ENCODE data around the gene CYP26A1. TPM values are rescaled to one million over a fixed set of nuclear protein-coding genes. Genes with fewer than 3 reads are reported as not detected.

The CYP26A1 gene
- total RNA-seq, 2 experiments from 2014 or later: not detected

GRCh38 chr10:93075369-93076221 is 1.9 kb downstream of the CYP26A1 start:
- peaks cover 72% of the 10 kb centered on the region for H3K27me3 Mint-ChIP-seq (ENCODE audit: low read depth)
- peaks cover 32% of the 10 kb centered on the region for H3K4me1 Mint-ChIP-seq (ENCODE audit: low read depth)
- no peaks in the 10 kb centered on the region for H3K36me3 Mint-ChIP-seq (ENCODE audit: low read depth)
- H3K27ac Mint-ChIP-seq: no peak overlapping the region
- ATAC-seq (no peak), DNase-seq (no peak)
- CTCF ChIA-PET: interaction anchor here (0.6 to 1.9 kb wide), 5 partner anchors 11 to 452 kb away, joined by 3 to 6 read pairs (median 3); no protein-coding TSS in a partner anchor
- POLR2A ChIA-PET: no interaction called here
- H3K9me3 Mint-ChIP-seq (ENCODE audit: insufficient read depth): no peaks in the 10 kb centered on the region
- no peak overlapping the region for H3K4me3 Mint-ChIP-seq

- no peak overlapping the region for H3K27ac Mint-ChIP-seq
Observed at GRCh38 chr10:93076871-93077270, 3.2 kb downstream of the CYP26A1 start.

GRCh38 chr10:93077860-93078337 is 4.2 kb downstream of the CYP26A1 start:
- H3K27ac Mint-ChIP-seq: no peak overlapping the region
- DNase-seq (no peak), ATAC-seq (no peak)
- H3K4me3 Mint-ChIP-seq: no peak overlapping the region
- H3K36me3 Mint-ChIP-seq (ENCODE audit: low read depth): no peaks in the 10 kb centered on the region
- POLR2A ChIA-PET: no interaction called here
- H3K4me1 Mint-ChIP-seq (ENCODE audit: low read depth): peaks cover 18% of the 10 kb centered on the region
- no peaks in the 10 kb centered on the region for H3K9me3 Mint-ChIP-seq (ENCODE audit: insufficient read depth)
- CTCF ChIA-PET: interaction anchor here (1.2 kb wide), 2 partner anchors 11 to 275 kb away, joined by 3 to 6 read pairs; no protein-coding TSS in a partner anchor
- H3K27me3 Mint-ChIP-seq (ENCODE audit: low read depth): peaks cover 56% of the 10 kb centered on the region

More at GRCh38 chr10:93076871-93077270, 3.2 kb downstream of the CYP26A1 start:
- H3K27me3 Mint-ChIP-seq (ENCODE audit: low read depth): peaks cover 66% of the 10 kb centered on the region
- ChIA-PET POLR2A (no interaction called here), CTCF (interaction anchor here (0.6 to 1.2 kb wide), 4 partner anchors 10 to 281 kb away, joined by 3 to 6 read pairs (median 3); no protein-coding TSS in a partner anchor)
- H3K4me1 Mint-ChIP-seq (ENCODE audit: low read depth): peaks cover 25% of the 10 kb centered on the region
- DNase-seq (no peak), ATAC-seq (no peak)
- no peaks in the 10 kb centered on the region for H3K9me3 Mint-ChIP-seq (ENCODE audit: insufficient read depth)
- H3K4me3 Mint-ChIP-seq: no peak overlapping the region
- H3K36me3 Mint-ChIP-seq (ENCODE audit: low read depth): no peaks in the 10 kb centered on the region

GRCh38 chr10:93079663-93080349 is 6.1 kb downstream of the CYP26A1 start:
- no peak for ATAC-seq
- Mint-ChIP-seq H3K27ac (no peak overlapping the region), H3K4me3 (no peak overlapping the region), H3K27me3 (ENCODE audit: low read depth) (peaks cover 44% of the 10 kb centered on the region), H3K4me1 (ENCODE audit: low read depth) (peaks cover 11% of the 10 kb centered on the region), H3K36me3 (ENCODE audit: low read depth) (no peaks in the 10 kb centered on the region), H3K9me3 (ENCODE audit: insufficient read depth) (no peaks in the 10 kb centered on the region)
- POLR2A ChIA-PET: no interaction called here
- CTCF ChIA-PET: interaction anchor here (0.7 to 2.4 kb wide), 9 partner anchors 9 to 276 kb away, joined by 3 to 12 read pairs (median 4); no protein-coding TSS in a partner anchor
- DNase-seq: no peak

- DNase-seq: peak; percentile 65
- POLR2A ChIA-PET: no interaction called here
- CTCF ChIA-PET: interaction anchor here (0.7 to 2.4 kb wide), 10 partner anchors 8 to 402 kb away, joined by 3 to 12 read pairs (median 4); partner anchors contain the start of gene MYOF
Observed at GRCh38 chr10:93080350-93081046, 6.8 kb downstream of the CYP26A1 start.

GRCh38 chr10:93081318-93081717 is 7.6 kb downstream of the CYP26A1 start:
- H3K27me3 Mint-ChIP-seq (ENCODE audit: low read depth): peaks cover 36% of the 10 kb centered on the region
- no peak overlapping the region for H3K4me3 Mint-ChIP-seq
- no peaks in the 10 kb centered on the region for H3K36me3 Mint-ChIP-seq (ENCODE audit: low read depth)
- peaks cover 2% of the 10 kb centered on the region for H3K4me1 Mint-ChIP-seq (ENCODE audit: low read depth)
- H3K27ac Mint-ChIP-seq: no peak overlapping the region
- POLR2A ChIA-PET: no interaction called here
- no peaks in the 10 kb centered on the region for H3K9me3 Mint-ChIP-seq (ENCODE audit: insufficient read depth)
- ATAC-seq (no peak), DNase-seq (no peak)
- CTCF ChIA-PET: interaction anchor here (1.6 to 2.0 kb wide), 2 partner anchors 271 to 401 kb away, joined by 3 to 8 read pairs; partner anchors contain the start of gene MYOF

More at GRCh38 chr10:93080350-93081046, 6.8 kb downstream of the CYP26A1 start:
- no peak overlapping the region for H3K4me3 Mint-ChIP-seq
- H3K4me1 Mint-ChIP-seq (ENCODE audit: low read depth): peaks cover 7% of the 10 kb centered on the region
- no peak overlapping the region for H3K27ac Mint-ChIP-seq
- H3K36me3 Mint-ChIP-seq (ENCODE audit: low read depth): no peaks in the 10 kb centered on the region
- H3K27me3 Mint-ChIP-seq (ENCODE audit: low read depth): peaks cover 39% of the 10 kb centered on the region
- H3K9me3 Mint-ChIP-seq (ENCODE audit: insufficient read depth): no peaks in the 10 kb centered on the region
- peak; percentile 63 for ATAC-seq

- no peak overlapping the region for H3K27ac Mint-ChIP-seq
- H3K27me3 Mint-ChIP-seq (ENCODE audit: low read depth): peaks cover 31% of the 10 kb centered on the region
- no peaks in the 10 kb centered on the region for H3K9me3 Mint-ChIP-seq (ENCODE audit: insufficient read depth)
- CTCF ChIA-PET: interaction anchor here (1.6 kb wide), 1 partner anchor 400 kb away, joined by 3 read pairs; the partner anchor contains the start of gene MYOF
- no peaks in the 10 kb centered on the region for H3K36me3 Mint-ChIP-seq (ENCODE audit: low read depth)
- POLR2A ChIA-PET: no interaction called here
- H3K4me3 Mint-ChIP-seq: no peak overlapping the region
- ATAC-seq (no peak), DNase-seq (no peak)
- H3K4me1 Mint-ChIP-seq (ENCODE audit: low read depth): peaks cover 2% of the 10 kb centered on the region
Observed at GRCh38 chr10:93081834-93082233, 8.1 kb downstream of the CYP26A1 start.

GRCh38 chr10:93083743-93084539 is 10.2 kb downstream of the CYP26A1 start:
- ChIA-PET CTCF (no interaction called here), POLR2A (no interaction called here)
- H3K4me3 Mint-ChIP-seq: no peak overlapping the region
- DNase-seq (no peak), ATAC-seq (no peak)
- peaks cover 2% of the 10 kb centered on the region for H3K4me1 Mint-ChIP-seq (ENCODE audit: low read depth)
- H3K36me3 Mint-ChIP-seq (ENCODE audit: low read depth): no peaks in the 10 kb centered on the region
- H3K9me3 Mint-ChIP-seq (ENCODE audit: insufficient read depth): no peaks in the 10 kb centered on the region
- H3K27me3 Mint-ChIP-seq (ENCODE audit: low read depth): peaks cover 31% of the 10 kb centered on the region
- H3K27ac Mint-ChIP-seq: no peak overlapping the region

GRCh38 chr10:93085272-93085859 is 11.7 kb downstream of the CYP26A1 start:
- POLR2A ChIA-PET: no interaction called here
- no peak for DNase-seq
- H3K9me3 Mint-ChIP-seq (ENCODE audit: insufficient read depth): no peaks in the 10 kb centered on the region
- no peak overlapping the region for H3K27ac Mint-ChIP-seq
- no peaks in the 10 kb centered on the region for H3K36me3 Mint-ChIP-seq (ENCODE audit: low read depth)
- no peak for ATAC-seq
- H3K4me3 Mint-ChIP-seq: no peak overlapping the region
- no peaks in the 10 kb centered on the region for H3K4me1 Mint-ChIP-seq (ENCODE audit: low read depth)
- peaks cover 22% of the 10 kb centered on the region for H3K27me3 Mint-ChIP-seq (ENCODE audit: low read depth)
- CTCF ChIA-PET: no interaction called here

- POLR2A ChIA-PET: no interaction called here
- Mint-ChIP-seq H3K4me3 (no peak overlapping the region), H3K4me1 (ENCODE audit: low read depth) (no peaks in the 10 kb centered on the region), H3K27ac (no peak overlapping the region), H3K9me3 (ENCODE audit: insufficient read depth) (no peaks in the 10 kb centered on the region), H3K36me3 (ENCODE audit: low read depth) (no peaks in the 10 kb centered on the region), H3K27me3 (ENCODE audit: low read depth) (peaks cover 21% of the 10 kb centered on the region)
- DNase-seq (no peak), ATAC-seq (no peak)
- CTCF ChIA-PET: no interaction called here
Observed at GRCh38 chr10:93086289-93086688, 12.6 kb downstream of the CYP26A1 start.
